GM21423 (cell line): ENCODE data around the gene GTF3C6.
"Not testable (repeated sequence)": the region's sequence is repeated elsewhere in the genome, so short reads cannot be mapped to it uniquely, and the experiment has no call there.

ENCODE experiments used
- ATAC-seq: cut with Tn5 transposase; IDR thresholded peaks from one replicate; pipeline ENCODE4 v1.9.1; 2021; ENCODE audit warnings: mild to moderate bottlenecking, moderate library complexity; ENCODE audit not compliant: unreplicated experiment

The GTF3C6 gene

GRCh38 chr6:110976575-110976974 is 18.1 kb downstream of the GTF3C6 start:
- no peak for ATAC-seq

- ATAC-seq, result no peak
These were observed 21.1 kb downstream of the GTF3C6 start for GRCh38 chr6:110979565-110980101.

GRCh38 chr6:110980227-110980626 is 21.7 kb downstream of the GTF3C6 start:
- no peak for ATAC-seq

GRCh38 chr6:110980648-110981047 is 22.1 kb downstream of the GTF3C6 start:
- ATAC-seq, result no peak

GRCh38 chr6:110981202-110981600 is 22.7 kb downstream of the GTF3C6 start:
- ATAC-seq, result no peak

- ATAC-seq, result no peak
These were observed 32.5 kb downstream of the GTF3C6 start for GRCh38 chr6:110990840-110991576.

GRCh38 chr6:110996691-110997090 is 38.2 kb downstream of the GTF3C6 start:
- no peak for ATAC-seq

GRCh38 chr6:110999634-111000270 is 41.2 kb downstream of the GTF3C6 start:
- no peak for ATAC-seq

- ATAC-seq, result no peak
These were observed 43.8 kb downstream of the GTF3C6 start for GRCh38 chr6:111002350-111002749.

GRCh38 chr6:111011360-111012142 is 53.0 kb downstream of the GTF3C6 start:
- no peak for ATAC-seq

- ATAC-seq, result no peak
These were observed 53.6 kb downstream of the GTF3C6 start for GRCh38 chr6:111012143-111012452.

- ATAC-seq, result not testable (repeated sequence)
These were observed 54.0 kb downstream of the GTF3C6 start for GRCh38 chr6:111012520-111012919.

GRCh38 chr6:111013144-111013915 is 54.8 kb downstream of the GTF3C6 start:
- ATAC-seq, result no peak

- no peak for ATAC-seq
These were observed 57.1 kb downstream of the GTF3C6 start for GRCh38 chr6:111015389-111016124.

GRCh38 chr6:111017241-111017640 is 58.7 kb downstream of the GTF3C6 start:
- ATAC-seq, result not testable (repeated sequence)
